OCI-LY3 (cell line): Measurements from ENCODE around the gene ACOXL.
A peak's percentile ranks its signal among the peaks of the same experiment; 100 is the strongest.

Experiments
- H2AFZ ChIP-seq: fragments of 200-600, 300-600 bp; shearing (Covaris generic); 2 replicates; pipeline ENCODE4 v1.6.0; 2014; ENCODE audit warnings: antibody characterized with exemption, low read depth, low read length
- H3K27ac ChIP-seq: fragments of 200-600, 300-600 bp; sonication (generic); 2 replicates; pipeline ENCODE4 v1.5.1; 2014; ENCODE audit warnings: mild to moderate bottlenecking, low read length, moderate library complexity, mixed read lengths
- H3K27me3 ChIP-seq: fragments of 200-600, 300-600 bp; sonication (generic); 2 replicates; pipeline ENCODE4 v1.6.1; 2014; ENCODE audit warnings: low read depth, low read length, mixed read lengths
- H3K36me3 ChIP-seq: fragments of 200-600, 300-600 bp; sonication (generic); replicated peaks from 2 replicates; pipeline ENCODE3; 2014; ENCODE audit warnings: low read depth, low read length, mixed read lengths
- H3K4me1 ChIP-seq: fragments of 300-600, 200-600 bp; sonication (generic); 2 replicates; pipeline ENCODE4 v1.6.1; 2014; ENCODE audit warnings: low read length, mixed read lengths
- H3K4me2 ChIP-seq: fragments of 200-600, 300-600 bp; sonication (generic); 2 replicates; pipeline ENCODE4 v1.6.1; 2014; ENCODE audit warnings: low read length, mixed read lengths
- H3K4me3 ChIP-seq: fragments of 300-600, 200-600 bp; sonication (generic); 2 replicates; pipeline ENCODE4 v1.5.1; 2014; ENCODE audit warnings: antibody characterized with exemption, mild to moderate bottlenecking, low read length, moderate library complexity
- H3K79me2 ChIP-seq: fragments of 300-600, 200-600 bp; shearing (Covaris generic); 2 replicates; pipeline ENCODE4 v1.6.1; 2014; ENCODE audit warnings: mild to moderate bottlenecking, low read length, mixed read lengths
- H3K9ac ChIP-seq: fragments of 300-600, 200-600 bp; shearing (Covaris generic); 2 replicates; pipeline ENCODE4 v1.6.0; 2014; ENCODE audit warnings: mild to moderate bottlenecking, low read length, moderate library complexity
- H3K9me3 ChIP-seq: fragments of 200-600, 300-600 bp; shearing (Covaris generic); 2 replicates; pipeline ENCODE4 v1.6.1; 2014; ENCODE audit warnings: low read length, mixed read lengths; ENCODE audit not compliant: insufficient read depth
- H4K20me1 ChIP-seq: fragments of 200-600, 300-600 bp; sonication (generic); 2 replicates; pipeline ENCODE4 v1.6.1; 2016; ENCODE audit warnings: low read length, mixed read lengths; ENCODE audit not compliant: insufficient read depth
- CTCF ChIP-seq: fragments of 200-600, 300-600 bp; sonication (generic); IDR thresholded peaks from 2 replicates; pipeline ENCODE4 v1.5.1; 2014; ENCODE audit warnings: antibody characterized with exemption, low read length, low read depth
- EZH2phosphoT487 ChIP-seq: fragments of 200-600 bp; shearing (Covaris generic); IDR thresholded peaks from 2 replicates; pipeline ENCODE4 v1.6.1; 2018; ENCODE audit warnings: antibody characterized with exemption, mixed run types, low read depth

The ACOXL gene

GRCh38 chr2:111058264-111058663, 325.9 kb downstream of the ACOXL start:
- TF ChIP-seq EZH2phosphoT487, result no peak
- TF ChIP-seq CTCF, result no peak
- peaks cover 39% of the 10 kb centered on the region for H3K4me1 ChIP-seq
- no peak overlapping the region for H3K27ac ChIP-seq
- peaks cover 4% of the 10 kb centered on the region; the same call in 1 of the 2 replicates for H4K20me1 ChIP-seq
- H3K4me2 ChIP-seq, result peak overlapping the region; percentile 29
- H3K27me3 ChIP-seq, result peaks cover 72% of the 10 kb centered on the region
- H3K9ac ChIP-seq, result no peak overlapping the region
- no peak overlapping the region for H3K4me3 ChIP-seq
- no peak overlapping the region for H2AFZ ChIP-seq
- peaks cover 4% of the 10 kb centered on the region; the same call in 1 of the 2 replicates for H3K9me3 ChIP-seq
- no peaks in the 10 kb centered on the region for H3K36me3 ChIP-seq
- no peaks in the 10 kb centered on the region for H3K79me2 ChIP-seq

GRCh38 chr2:111061191-111061590, 328.8 kb downstream of the ACOXL start:
- Histone ChIP-seq H3K9me3 (peaks cover 4% of the 10 kb centered on the region; the same call in 1 of the 2 replicates), H3K4me3 (no peak overlapping the region), H3K79me2 (no peaks in the 10 kb centered on the region), H4K20me1 (no peaks in the 10 kb centered on the region), H3K9ac (no peak overlapping the region), H3K36me3 (no peaks in the 10 kb centered on the region), H3K27ac (no peak overlapping the region), H3K4me2 (no peak overlapping the region), H3K27me3 (peaks cover 60% of the 10 kb centered on the region), H2AFZ (no peak overlapping the region), H3K4me1 (peaks cover 25% of the 10 kb centered on the region)
- TF ChIP-seq EZH2phosphoT487 (no peak), CTCF (no peak)

GRCh38 chr2:111062417-111062816, 330.0 kb downstream of the ACOXL start:
- no peak overlapping the region for H3K4me2 ChIP-seq
- no peak overlapping the region for H3K27ac ChIP-seq
- no peak for TF ChIP-seq EZH2phosphoT487
- TF ChIP-seq CTCF, result no peak
- H3K27me3 ChIP-seq, result peaks cover 59% of the 10 kb centered on the region
- no peaks in the 10 kb centered on the region for H3K79me2 ChIP-seq
- H3K4me1 ChIP-seq, result peaks cover 17% of the 10 kb centered on the region
- no peak overlapping the region for H3K4me3 ChIP-seq
- no peak overlapping the region for H3K9ac ChIP-seq
- no peak overlapping the region for H2AFZ ChIP-seq
- no peaks in the 10 kb centered on the region for H4K20me1 ChIP-seq
- peaks cover 4% of the 10 kb centered on the region; the same call in 1 of the 2 replicates for H3K9me3 ChIP-seq
- no peaks in the 10 kb centered on the region for H3K36me3 ChIP-seq

- Histone ChIP-seq H3K4me2 (no peak overlapping the region), H3K79me2 (no peaks in the 10 kb centered on the region), H3K4me3 (no peak overlapping the region), H4K20me1 (no peaks in the 10 kb centered on the region), H3K9me3 (peaks cover 2% of the 10 kb centered on the region; the same call in 1 of the 2 replicates), H2AFZ (no peak overlapping the region), H3K9ac (no peak overlapping the region), H3K27me3 (peaks cover 40% of the 10 kb centered on the region), H3K27ac (no peak overlapping the region), H3K36me3 (no peaks in the 10 kb centered on the region), H3K4me1 (peaks cover 4% of the 10 kb centered on the region; the same call in 1 of the 2 replicates)
- TF ChIP-seq CTCF (no peak), EZH2phosphoT487 (no peak)
Observed at GRCh38 chr2:111066062-111066593, 333.8 kb downstream of the ACOXL start.
